ENCODE data around the gene HLCS. TPM values are rescaled to one million over a fixed set of nuclear protein-coding genes. Genes with fewer than 3 reads are reported as not detected.
A peak's percentile ranks its signal among the peaks of the same experiment; 100 is the strongest.

HLCS gene
- total and polyA plus RNA-seq, 10 of the 15 experiments (the other 5 are each of a cell fraction or from before 2014, with no cell fraction given), result 1.5 to 12.7 (median 9.6) TPM

GRCh38 chr21:36976882-36977651 is 10.6 kb upstream of the HLCS start (continued):
- TF ChIP-seq, protein P1, sequence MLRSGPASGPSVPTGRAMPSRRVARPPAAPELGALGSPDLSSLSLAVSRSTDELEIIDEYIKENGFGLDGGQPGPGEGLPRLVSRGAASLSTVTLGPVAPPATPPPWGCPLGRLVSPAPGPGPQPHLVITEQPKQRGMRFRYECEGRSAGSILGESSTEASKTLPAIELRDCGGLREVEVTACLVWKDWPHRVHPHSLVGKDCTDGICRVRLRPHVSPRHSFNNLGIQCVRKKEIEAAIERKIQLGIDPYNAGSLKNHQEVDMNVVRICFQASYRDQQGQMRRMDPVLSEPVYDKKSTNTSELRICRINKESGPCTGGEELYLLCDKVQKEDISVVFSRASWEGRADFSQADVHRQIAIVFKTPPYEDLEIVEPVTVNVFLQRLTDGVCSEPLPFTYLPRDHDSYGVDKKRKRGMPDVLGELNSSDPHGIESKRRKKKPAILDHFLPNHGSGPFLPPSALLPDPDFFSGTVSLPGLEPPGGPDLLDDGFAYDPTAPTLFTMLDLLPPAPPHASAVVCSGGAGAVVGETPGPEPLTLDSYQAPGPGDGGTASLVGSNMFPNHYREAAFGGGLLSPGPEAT (IDR thresholded peaks at IDR 0.05; ENCODE audit: low read depth), result no peak
- TF ChIP-seq ASH2L (IDR thresholded peaks at IDR 0.05; ENCODE audit: borderline replicate concordance, low read depth), result no peak
- no peak for TF ChIP-seq SUPT20H (IDR thresholded peaks at IDR 0.05; ENCODE audit: borderline replicate concordance, control insufficient read depth, low read depth, low read length)
- TF ChIP-seq ELK1 (IDR thresholded peaks at IDR 0.05; ENCODE audit: low read depth, low read length), result no peak
- TF ChIP-seq ZBED1 (IDR thresholded peaks at IDR 0.05; ENCODE audit: borderline replicate concordance), result no peak
- no peak for TF ChIP-seq POLR2AphosphoS2 (IDR thresholded peaks at IDR 0.05; ENCODE audit: low read depth, low read length)
- no peak for TF ChIP-seq TCF3 (IDR thresholded peaks at IDR 0.05; ENCODE audit: borderline replicate concordance, insufficient read depth, low read depth, low read length)
- TF ChIP-seq USF1 (IDR thresholded peaks at IDR 0.05; ENCODE audit: borderline replicate concordance, extremely low read length, insufficient read depth, low read depth, low read length), result no peak
- TF ChIP-seq, protein P2, sequence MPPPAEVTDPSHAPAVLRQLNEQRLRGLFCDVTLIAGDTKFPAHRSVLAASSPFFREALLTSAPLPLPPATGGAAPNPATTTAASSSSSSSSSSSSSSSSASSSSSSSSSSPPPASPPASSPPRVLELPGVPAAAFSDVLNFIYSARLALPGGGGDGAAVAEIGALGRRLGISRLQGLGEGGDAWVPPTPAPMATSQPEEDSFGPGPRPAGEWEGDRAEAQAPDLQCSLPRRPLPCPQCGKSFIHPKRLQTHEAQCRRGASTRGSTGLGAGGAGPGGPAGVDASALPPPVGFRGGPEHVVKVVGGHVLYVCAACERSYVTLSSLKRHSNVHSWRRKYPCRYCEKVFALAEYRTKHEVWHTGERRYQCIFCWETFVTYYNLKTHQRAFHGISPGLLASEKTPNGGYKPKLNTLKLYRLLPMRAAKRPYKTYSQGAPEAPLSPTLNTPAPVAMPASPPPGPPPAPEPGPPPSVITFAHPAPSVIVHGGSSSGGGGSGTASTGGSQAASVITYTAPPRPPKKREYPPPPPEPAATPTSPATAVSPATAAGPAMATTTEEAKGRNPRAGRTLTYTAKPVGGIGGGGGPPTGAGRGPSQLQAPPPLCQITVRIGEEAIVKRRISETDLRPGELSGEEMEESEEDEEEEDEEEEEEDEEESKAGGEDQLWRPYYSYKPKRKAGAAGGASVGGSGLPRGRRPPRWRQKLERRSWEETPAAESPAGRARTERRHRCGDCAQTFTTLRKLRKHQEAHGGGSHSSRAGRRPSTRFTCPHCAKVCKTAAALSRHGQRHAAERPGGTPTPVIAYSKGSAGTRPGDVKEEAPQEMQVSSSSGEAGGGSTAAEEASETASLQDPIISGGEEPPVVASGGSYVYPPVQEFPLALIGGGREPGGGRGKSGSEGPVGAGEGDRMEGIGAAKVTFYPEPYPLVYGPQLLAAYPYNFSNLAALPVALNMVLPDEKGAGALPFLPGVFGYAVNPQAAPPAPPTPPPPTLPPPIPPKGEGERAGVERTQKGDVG (CRISPR knock-in tag; IDR thresholded peaks at IDR 0.05), result no peak
- TF ChIP-seq SP1 (IDR thresholded peaks at IDR 0.05; ENCODE audit: low read depth, low read length), result no peak
- TF ChIP-seq CREM (IDR thresholded peaks at IDR 0.05; ENCODE audit: low read depth), result peak; percentile 84
- TF ChIP-seq CEBPZ (IDR thresholded peaks at IDR 0.05; ENCODE audit: low read depth, low read length), result no peak
- no peak for TF ChIP-seq ZNF592 (IDR thresholded peaks at IDR 0.05)

Measured in GM12878 (cell line).